GM18508 (cell line): ENCODE data around the gene SMPDL3A.

Experiments
- ATAC-seq: cut with Tn5 transposase; IDR thresholded peaks from one replicate; pipeline ENCODE4 v1.9.1; 2021; ENCODE audit warnings: moderate number of reproducible peaks; ENCODE audit not compliant: insufficient read depth, unreplicated experiment

Gene SMPDL3A

GRCh38 chr6:122799916-122800686 is 11.0 kb downstream of the SMPDL3A start:
- no peak for ATAC-seq

- ATAC-seq: no peak
Observed at GRCh38 chr6:122800906-122801305, 11.8 kb downstream of the SMPDL3A start.

GRCh38 chr6:122801397-122801796 is 12.3 kb downstream of the SMPDL3A start:
- no peak for ATAC-seq

GRCh38 chr6:122803171-122803661 is 14.2 kb downstream of the SMPDL3A start:
- no peak for ATAC-seq

GRCh38 chr6:122804962-122805485 is 16.0 kb downstream of the SMPDL3A start:
- ATAC-seq: no peak

GRCh38 chr6:122806291-122806690 is 17.2 kb downstream of the SMPDL3A start:
- no peak for ATAC-seq

- ATAC-seq: no peak
Observed at GRCh38 chr6:122808121-122808885, 19.2 kb downstream of the SMPDL3A start.

- no peak for ATAC-seq
Observed at GRCh38 chr6:122809001-122809400, 19.9 kb downstream of the SMPDL3A start.

GRCh38 chr6:122809691-122810090 is 20.6 kb downstream of the SMPDL3A start:
- no peak for ATAC-seq

- no peak for ATAC-seq
Observed at GRCh38 chr6:122810189-122810588, 21.1 kb downstream of the SMPDL3A start.

- no peak for ATAC-seq
Observed at GRCh38 chr6:122817358-122817757, 28.3 kb downstream of the SMPDL3A start.

GRCh38 chr6:122817766-122818165 is 28.7 kb downstream of the SMPDL3A start:
- ATAC-seq: no peak

- no peak for ATAC-seq
Observed at GRCh38 chr6:122818866-122819265, 29.8 kb downstream of the SMPDL3A start.

GRCh38 chr6:122821095-122821494 is 32.0 kb downstream of the SMPDL3A start:
- ATAC-seq: no peak

- ATAC-seq: no peak
Observed at GRCh38 chr6:122825163-122825562, 36.1 kb downstream of the SMPDL3A start.

- ATAC-seq: no peak
Observed at GRCh38 chr6:122829456-122829855, 40.4 kb downstream of the SMPDL3A start.

- no peak for ATAC-seq
Observed at GRCh38 chr6:122831511-122831910, 42.5 kb downstream of the SMPDL3A start.

- ATAC-seq: no peak
Observed at GRCh38 chr6:122832459-122832858, 43.4 kb downstream of the SMPDL3A start.

GRCh38 chr6:122833021-122833491 is 44.0 kb downstream of the SMPDL3A start:
- ATAC-seq: no peak

- ATAC-seq: no peak
Observed at GRCh38 chr6:122838060-122838780, 49.2 kb downstream of the SMPDL3A start.
